Measurements from ENCODE around the gene TMEM91.
"Not testable (repeated sequence)": the region's sequence is repeated elsewhere in the genome, so short reads cannot be mapped to it uniquely, and the experiment has no call there.

DNA sequence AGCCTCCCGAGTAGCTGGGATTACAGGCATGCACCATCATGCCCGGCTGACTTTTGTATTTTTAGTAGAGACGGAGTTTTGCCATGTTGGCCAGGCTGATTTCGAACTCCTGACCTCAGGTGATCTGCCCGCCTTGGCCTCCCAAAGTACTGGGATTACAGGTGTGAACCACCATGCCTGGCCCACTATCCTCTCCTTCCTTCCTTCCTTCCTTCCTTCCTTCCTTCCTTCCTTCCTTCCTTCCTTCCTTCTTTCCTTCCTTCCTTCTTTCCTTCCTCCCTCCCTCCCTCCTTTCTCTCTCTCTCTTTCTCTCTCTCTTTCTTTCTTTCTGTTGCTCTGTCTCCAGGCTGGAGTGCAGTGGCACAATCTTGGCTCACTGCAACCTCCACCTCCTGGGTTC is 5.2 kb upstream of the TMEM91 start:
- TF ChIP-seq, protein P1, sequence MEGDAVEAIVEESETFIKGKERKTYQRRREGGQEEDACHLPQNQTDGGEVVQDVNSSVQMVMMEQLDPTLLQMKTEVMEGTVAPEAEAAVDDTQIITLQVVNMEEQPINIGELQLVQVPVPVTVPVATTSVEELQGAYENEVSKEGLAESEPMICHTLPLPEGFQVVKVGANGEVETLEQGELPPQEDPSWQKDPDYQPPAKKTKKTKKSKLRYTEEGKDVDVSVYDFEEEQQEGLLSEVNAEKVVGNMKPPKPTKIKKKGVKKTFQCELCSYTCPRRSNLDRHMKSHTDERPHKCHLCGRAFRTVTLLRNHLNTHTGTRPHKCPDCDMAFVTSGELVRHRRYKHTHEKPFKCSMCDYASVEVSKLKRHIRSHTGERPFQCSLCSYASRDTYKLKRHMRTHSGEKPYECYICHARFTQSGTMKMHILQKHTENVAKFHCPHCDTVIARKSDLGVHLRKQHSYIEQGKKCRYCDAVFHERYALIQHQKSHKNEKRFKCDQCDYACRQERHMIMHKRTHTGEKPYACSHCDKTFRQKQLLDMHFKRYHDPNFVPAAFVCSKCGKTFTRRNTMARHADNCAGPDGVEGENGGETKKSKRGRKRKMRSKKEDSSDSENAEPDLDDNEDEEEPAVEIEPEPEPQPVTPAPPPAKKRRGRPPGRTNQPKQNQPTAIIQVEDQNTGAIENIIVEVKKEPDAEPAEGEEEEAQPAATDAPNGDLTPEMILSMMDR (IDR thresholded peaks at IDR 0.05), result not testable (repeated sequence)
- not testable (repeated sequence) for TF ChIP-seq POLR2A (IDR thresholded peaks at IDR 0.05)
